H1 (cell line): Measurements from ENCODE around the gene ITGA11. TPM values are rescaled to one million over a fixed set of nuclear protein-coding genes. Genes with fewer than 3 reads are reported as not detected.

Source experiments
- CTCF ChIA-PET: fragments of 300-600 bp; sonication (Branson Sonifier 250); formaldehyde crosslinking; loops from one replicate; lab custom pipeline; 2021; ENCODE audit not compliant: partially characterized antibody; lab: Charles Lee
- POLR2A ChIA-PET: fragments of 300-600 bp; sonication (Branson Sonifier 250); formaldehyde crosslinking; loops from one replicate; lab custom pipeline; 2021; ENCODE audit warnings: inconsistent platforms; ENCODE audit not compliant: partially characterized antibody; lab: Charles Lee
- DNase-seq, 2 experiments: peaks; one replicate each; pipeline versions ENCODE4 v3.0.0 to v3.0.0-alpha.2; 2010 to 2022; ENCODE audit warnings: low spot score in 2 of 2, low read depth in 1 of 2, mixed read lengths in 1 of 2
- FAIRE-seq: peaks from 2 replicates; lab custom pipeline; 2011; peaks lifted over from hg19 to GRCh38; lab: Jason Lieb, UNC
- H2AFZ ChIP-seq: 2 replicates; pipeline ENCODE4 v1.8.1; 2012; ENCODE audit warnings: low read length, inconsistent platforms
- H2AK5ac ChIP-seq: 2 replicates; pipeline ENCODE4 v1.6.1; 2013; ENCODE audit warnings: low read depth, low read length
- H2BK120ac ChIP-seq: replicated peaks from 2 replicates; pipeline ENCODE3; 2013; ENCODE audit warnings: low read depth, low read length, inconsistent platforms
- H2BK12ac ChIP-seq: 2 replicates; pipeline ENCODE4 v1.6.1; 2013; ENCODE audit warnings: low read depth, low read length
- H2BK15ac ChIP-seq: 2 replicates; pipeline ENCODE4 v1.6.1; 2013; ENCODE audit warnings: low read length
- H2BK20ac ChIP-seq: 2 replicates; pipeline ENCODE4 v1.6.1; 2013; ENCODE audit warnings: low read length
- H2BK5ac ChIP-seq: 2 replicates; pipeline ENCODE4 v1.6.1; 2013; ENCODE audit warnings: low read depth, low read length
- H3K14ac ChIP-seq: 2 replicates; pipeline ENCODE4 v1.6.1; 2013; ENCODE audit warnings: inconsistent platforms; ENCODE audit not compliant: insufficient read length
- H3K18ac ChIP-seq: 2 replicates; pipeline ENCODE4 v1.6.1; 2013; ENCODE audit warnings: low read length; ENCODE audit errors: extremely low read depth
- H3K23ac ChIP-seq: 2 replicates; pipeline ENCODE4 v1.6.1; 2013; ENCODE audit warnings: inconsistent platforms; ENCODE audit not compliant: insufficient read length
- H3K23me2 ChIP-seq: 2 replicates; pipeline ENCODE4 v1.6.1; 2013; ENCODE audit warnings: low read depth, low read length
- H3K27ac ChIP-seq: 2 replicates; pipeline ENCODE4 v1.6.1; 2011; ENCODE audit warnings: low read depth, low read length, inconsistent platforms
- H3K27me3 ChIP-seq, 4 experiments: replicated peaks in 1 of 4; 1 replicate in 1 of 4; 2 replicates in 3 of 4; pipeline versions ENCODE4 v1.6.1 to v1.8.1; 2011 to 2013; ENCODE audit warnings: low read length in 3 of 4, mild to moderate bottlenecking in 3 of 4, inconsistent platforms in 2 of 4, mixed read lengths in 2 of 4, moderate library complexity in 1 of 4; ENCODE audit not compliant: control insufficient read depth in 3 of 4, insufficient read depth in 3 of 4; ENCODE audit errors: extremely low read depth in 1 of 4
- H3K36me3 ChIP-seq, 4 experiments: 2 replicates each; pipeline versions ENCODE4 v1.6.1 to v1.8.1; 2011 to 2013; ENCODE audit warnings: mild to moderate bottlenecking in 4 of 4, low read length in 3 of 4, moderate library complexity in 2 of 4, control low read depth in 1 of 4, inconsistent platforms in 1 of 4; ENCODE audit not compliant: insufficient read depth in 4 of 4, control insufficient read depth in 2 of 4
- H3K4ac ChIP-seq: replicated peaks from 2 replicates; pipeline ENCODE3; 2013; ENCODE audit warnings: low read length, low read depth, mixed read lengths, inconsistent platforms; ENCODE audit not compliant: insufficient read length
- H3K4me1 ChIP-seq, 4 experiments: replicated peaks in 1 of 4; 1 replicate in 1 of 4; 2 replicates in 3 of 4; pipeline versions ENCODE4 v1.6.1 to v1.8.1; 2011 to 2013; ENCODE audit warnings: low read length in 3 of 4, inconsistent platforms in 2 of 4, mixed read lengths in 1 of 4; ENCODE audit not compliant: insufficient read depth in 4 of 4, control insufficient read depth in 3 of 4
- H3K4me2 ChIP-seq, 2 experiments: 2 replicates each; pipeline versions ENCODE4 v1.6.1 to v1.8.1; 2011 to 2013; ENCODE audit warnings: low read depth in 2 of 2, low read length in 2 of 2, control low read depth in 1 of 2, inconsistent platforms in 1 of 2, mild to moderate bottlenecking in 1 of 2; ENCODE audit not compliant: insufficient read depth in 1 of 2
- H3K4me3 ChIP-seq, 4 experiments: fragments of 200-600, 300-600 bp in 1 of 4; sonication (generic), shearing (Covaris generic), sonication (Bioruptor Twin) in 1 of 4; 2 replicates each; pipeline versions ENCODE4 v1.5.1 to v1.8.1; 2011 to 2016; ENCODE audit warnings: low read length in 4 of 4, low read depth in 3 of 4, control low read depth in 2 of 4, inconsistent platforms in 2 of 4, mild to moderate bottlenecking in 2 of 4, mixed read lengths in 1 of 4, moderate library complexity in 1 of 4; ENCODE audit not compliant: insufficient read depth in 2 of 4; ENCODE audit errors: extremely low read depth in 1 of 4
- H3K56ac ChIP-seq: replicated peaks from 2 replicates; pipeline ENCODE3; 2013; ENCODE audit warnings: low read depth, mild to moderate bottlenecking, mixed read lengths, low read length, inconsistent platforms; ENCODE audit not compliant: insufficient read length
- H3K79me1 ChIP-seq: 2 replicates; pipeline ENCODE4 v1.6.1; 2013; ENCODE audit warnings: low read depth, low read length, control low read depth
- H3K79me2 ChIP-seq, 2 experiments: 2 replicates each; pipeline versions ENCODE4 v1.6.1 to v1.8.1; 2012 to 2013; ENCODE audit warnings: low read length in 2 of 2, mild to moderate bottlenecking in 2 of 2, inconsistent platforms in 1 of 2; ENCODE audit not compliant: insufficient read depth in 2 of 2, control insufficient read depth in 1 of 2
- H3K9ac ChIP-seq, 4 experiments: replicated peaks in 1 of 4; 1 replicate in 1 of 4; 2 replicates in 3 of 4; pipeline versions ENCODE4 v1.6.1 to v1.8.1; 2011 to 2013; ENCODE audit warnings: low read depth in 3 of 4, low read length in 3 of 4, control low read depth in 2 of 4, mild to moderate bottlenecking in 2 of 4, moderate library complexity in 2 of 4, inconsistent platforms in 1 of 4; ENCODE audit errors: extremely low read depth in 1 of 4
- H3K9me3 ChIP-seq, 2 experiments: 2 replicates each; pipeline versions ENCODE4 v1.6.1 to v1.8.1; 2012 to 2013; ENCODE audit warnings: mild to moderate bottlenecking in 2 of 2, moderate library complexity in 2 of 2, control low read depth in 1 of 2, inconsistent platforms in 1 of 2, low read depth in 1 of 2, low read length in 1 of 2, mixed read lengths in 1 of 2; ENCODE audit not compliant: insufficient read depth in 2 of 2
- H4K20me1 ChIP-seq, 2 experiments: replicated peaks in 1 of 2; 2 replicates each; pipeline versions ENCODE3 to v1.8.1; 2011 to 2013; ENCODE audit warnings: inconsistent platforms in 2 of 2, low read length in 2 of 2, mild to moderate bottlenecking in 1 of 2; ENCODE audit not compliant: insufficient read depth in 2 of 2, control insufficient read depth in 1 of 2
- H4K5ac ChIP-seq: 2 replicates; pipeline ENCODE4 v1.6.1; 2013; ENCODE audit warnings: low read length, low read depth, mixed read lengths, inconsistent platforms; ENCODE audit not compliant: insufficient read length
- H4K8ac ChIP-seq: 2 replicates; pipeline ENCODE4 v1.8.0; 2013; ENCODE audit warnings: mild to moderate bottlenecking, moderate library complexity, low read length, inconsistent platforms; ENCODE audit not compliant: insufficient read depth; ENCODE audit errors: extremely low read depth
- H4K91ac ChIP-seq: replicated peaks from 2 replicates; pipeline ENCODE3; 2013; ENCODE audit warnings: low read length, mixed read lengths, inconsistent platforms; ENCODE audit not compliant: insufficient read length
- PHF8 ChIP-seq: fragments of 200-600 bp; sonication (generic); conservative IDR thresholded peaks from 2 replicates; pipeline ENCODE4 v1.7.1; 2012; ENCODE audit warnings: low read depth, mild to moderate bottlenecking, inconsistent platforms, low read length, moderate library complexity
- WGBS, 2 experiments: shearing (Covaris generic) in 1 of 2; methylation state at CpG; one replicate each; pipeline versions ENCODE4 v1.1.6 to v1.1.7; 2013 to 2015; ENCODE audit warnings: low lambda C conversion rate in 2 of 2, mixed read lengths in 2 of 2, inconsistent platforms in 1 of 2, low coverage in 1 of 2, missing lambda C conversion rate in 1 of 2; ENCODE audit not compliant: insufficient replicate concordance in 2 of 2, insufficient coverage in 1 of 2, insufficient read length in 1 of 2; ENCODE audit errors: extremely low coverage in 1 of 2, missing lambda C conversion rate in 1 of 2; 5-methylcytosine and 5-hydroxymethylcytosine counted together
- polyA plus RNA-seq, 7 experiments: library from polyadenylated mRNA; depleted of rRNA in 3 of 7; stranded (reverse) in 5 of 7; unstranded in 2 of 7; fragments of >200 nt in 5 of 7; fragments of 200-250 nt in 2 of 7; gene quantifications; 1 replicate in 5 of 7; 2 replicates in 1 of 7; 4 replicates in 1 of 7; pipeline versions ENCODE4 v1.2.1 to v1.2.3, GENCODE V29; 2011 to 2013; ENCODE audit warnings: missing spikeins in 2 of 7, mixed read lengths in 2 of 7
- total RNA-seq: library from RNA; stranded (reverse); fragmentation: NEBNext Ultra II Directional; extraction: Animal tissue kit (Norgen Biotek cat#: 25700); gene quantifications from 2 replicates; pipeline ENCODE4 v1.2.1, GENCODE V29; 2021
- TF ChIP-seq, protein P1 (sequence below): IDR thresholded peaks from 2 replicates; pipeline ENCODE4 v1.6.1; 2012; ENCODE audit warnings: inconsistent platforms

ITGA11 gene
- total and polyA plus RNA-seq, 2 of the 8 experiments (the other 6 are each of a cell fraction or from before 2014, with no cell fraction given), result 0.05 to 0.06 TPM

DNA sequence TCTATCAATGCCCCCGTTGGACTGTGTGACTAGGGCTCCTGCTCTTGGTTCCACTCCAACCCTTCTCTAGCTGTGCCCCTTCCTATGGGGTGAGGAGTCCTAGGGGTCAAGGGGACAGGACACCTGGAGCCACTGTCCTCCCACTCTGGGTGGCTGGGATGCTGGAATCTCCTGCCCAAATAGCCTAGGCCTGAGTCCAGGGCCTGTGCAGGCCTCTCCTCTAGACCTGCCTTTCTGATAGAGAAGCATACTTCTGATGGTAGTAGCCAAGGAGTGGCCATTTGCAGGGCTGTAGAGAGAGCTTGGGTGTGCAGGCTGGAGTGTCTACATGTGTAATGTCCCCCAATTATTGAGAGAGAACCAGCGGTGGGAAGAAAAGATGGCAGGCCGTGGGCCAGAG, 54.2 kb downstream of the ITGA11 start:
- H3K27me3 ChIP-seq, result no peaks in the 10 kb centered on the region
- H4K20me1 ChIP-seq, result no peaks in the 10 kb centered on the region
- no peak overlapping the region for H3K9ac ChIP-seq
- no peak overlapping the region for H2BK12ac ChIP-seq
- CTCF ChIA-PET, result interaction anchor here (0.6 to 1.2 kb wide), 4 partner anchors 10 to 35 kb away, joined by 3 to 5 read pairs (median 4); no protein-coding TSS in a partner anchor
- DNase-seq (peak in 1 of 2 experiments; percentile 26), FAIRE-seq (no peak)
- H3K79me2 ChIP-seq, result no peaks in the 10 kb centered on the region
- no peaks in the 10 kb centered on the region; the same call in 1 of the 2 replicates for H3K23me2 ChIP-seq
- no peak overlapping the region for H2BK120ac ChIP-seq
- H3K4me3 ChIP-seq, result no peak overlapping the region
- H3K36me3 ChIP-seq, result no peaks in the 10 kb centered on the region
- H2BK15ac ChIP-seq, result no peak overlapping the region
- H4K8ac ChIP-seq, result no peak overlapping the region
- H4K91ac ChIP-seq, result no peak overlapping the region
- H4K5ac ChIP-seq, result no peak overlapping the region
- H2BK5ac ChIP-seq, result no peak overlapping the region
- no peak overlapping the region for H3K14ac ChIP-seq
- H3K18ac ChIP-seq, result no peak overlapping the region
- no peak overlapping the region for H3K4ac ChIP-seq
- H3K23ac ChIP-seq, result no peak overlapping the region
- no peaks in the 10 kb centered on the region for H3K79me1 ChIP-seq
- TF ChIP-seq, protein P1, sequence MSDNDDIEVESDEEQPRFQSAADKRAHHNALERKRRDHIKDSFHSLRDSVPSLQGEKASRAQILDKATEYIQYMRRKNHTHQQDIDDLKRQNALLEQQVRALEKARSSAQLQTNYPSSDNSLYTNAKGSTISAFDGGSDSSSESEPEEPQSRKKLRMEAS, result no peak
- no peak for TF ChIP-seq PHF8
- H2BK20ac ChIP-seq, result no peak overlapping the region
- H3K9me3 ChIP-seq, result 0 out of 4 replicates have a peak, but pooled peaks cover 0 to 1% of the 10 kb centered on the region in 2 experiments
- H3K27ac ChIP-seq, result no peak overlapping the region
- POLR2A ChIA-PET, result no interaction called here
- no peaks in the 10 kb centered on the region for H3K4me1 ChIP-seq
- WGBS, 2 experiments, result 93% methylated on average over 3 of the region's 3 CpGs; no CpG with 5 or more reads in 1 of the 2 experiments
- H3K4me2 ChIP-seq, result no peak overlapping the region
- no peak overlapping the region for H2AK5ac ChIP-seq
- no peak overlapping the region for H2AFZ ChIP-seq
- H3K56ac ChIP-seq, result no peak overlapping the region
